ENCODE results near the gene XPNPEP1. TPM values are rescaled to one million over a fixed set of nuclear protein-coding genes. Genes with fewer than 3 reads are reported as not detected.

Gene XPNPEP1
- total and polyA plus RNA-seq, 5 donors from 2014 or later: 14.9 to 52.4 (median 18.5) TPM

DNA sequence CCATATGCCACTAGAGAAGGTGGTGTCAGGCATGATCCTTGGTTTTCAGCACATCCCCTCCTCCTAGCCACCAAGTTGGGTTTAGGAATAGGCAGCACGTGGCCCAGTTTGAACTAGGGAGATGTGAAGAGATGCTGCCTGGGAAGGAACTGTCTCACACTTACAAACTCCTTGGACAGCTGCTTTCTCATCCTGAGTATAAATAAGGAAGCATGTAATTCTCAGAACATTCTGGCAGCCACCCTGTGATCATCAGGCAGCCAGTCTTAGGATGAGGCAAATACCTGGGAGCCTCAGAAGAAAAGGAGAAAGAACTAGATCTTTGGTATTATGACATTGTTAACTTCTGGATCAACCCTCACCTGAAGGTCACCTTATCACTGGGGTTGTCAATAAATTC lies 21.3 kb upstream of the XPNPEP1 start:
- no peaks in the 10 kb centered on the region for H3K27me3 ChIP-seq (ENCODE audit: control insufficient read depth, insufficient read depth, low read length)
- no peak overlapping the region for H3K27ac ChIP-seq (ENCODE audit: insufficient read depth, low read length, poor library complexity, severe bottlenecking)
- no peaks in the 10 kb centered on the region for H3K36me3 Mint-ChIP-seq
- no peak overlapping the region for H3K4me3 Mint-ChIP-seq
- H3K27me3 Mint-ChIP-seq: peaks cover 6% of the 10 kb centered on the region
- ATAC-seq (ENCODE audit: low read depth in 2 of 2): no peak
- H3K9me3 ChIP-seq (ENCODE audit: control insufficient read depth in 2 of 2, low read length in 2 of 2): no peaks in the 10 kb centered on the region
- no peaks in the 10 kb centered on the region for H3K36me3 ChIP-seq (ENCODE audit: control insufficient read depth, insufficient read depth, low read length)
- no peak overlapping the region for H3K27ac Mint-ChIP-seq
- DNase-seq: no peak
- H3K4me1 Mint-ChIP-seq: peaks cover 1 to 14% (median 9%) of the 10 kb centered on the region in 4 donors
- H3K4me3 ChIP-seq (ENCODE audit: low read depth, low read length): no peak overlapping the region
- H3K4me1 ChIP-seq (ENCODE audit: control insufficient read depth, insufficient read depth, low read length, poor library complexity, severe bottlenecking): peaks cover 4% of the 10 kb centered on the region
- H3K9me3 Mint-ChIP-seq: no peaks in the 10 kb centered on the region

DNA sequence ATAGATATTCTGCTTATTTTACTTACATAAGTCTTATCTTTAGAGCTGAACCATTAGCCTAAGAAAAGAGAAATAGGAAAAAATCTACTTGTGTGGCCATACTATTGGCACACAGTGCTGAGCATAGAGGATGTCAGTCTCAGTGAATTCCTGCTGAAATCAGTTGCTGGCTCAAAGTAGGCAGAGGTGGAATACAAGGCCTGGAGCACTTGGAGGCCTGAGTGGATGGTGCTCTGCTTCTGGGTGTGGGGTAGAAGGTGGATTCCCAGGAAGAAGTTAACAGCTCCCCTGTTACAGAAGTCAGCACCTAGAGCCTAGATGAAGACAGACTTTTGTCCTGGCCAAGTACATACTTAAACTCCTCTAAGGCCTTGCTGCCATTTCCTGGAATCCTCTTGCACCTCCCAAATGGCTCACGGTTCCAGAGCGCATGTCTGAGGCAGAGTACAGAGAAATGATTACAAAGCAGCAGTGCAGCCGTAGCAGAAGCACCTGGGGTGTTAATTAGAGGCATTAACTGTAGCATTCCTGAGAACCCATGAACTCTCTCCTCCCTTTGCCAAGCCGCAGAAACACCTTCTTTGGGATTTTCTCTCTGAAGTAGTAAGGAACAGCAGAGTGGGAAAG lies 18.0 kb upstream of the XPNPEP1 start:
- peaks cover 6% of the 10 kb centered on the region for H3K27me3 Mint-ChIP-seq
- H3K4me1 ChIP-seq (ENCODE audit: control insufficient read depth, insufficient read depth, low read length, poor library complexity, severe bottlenecking): peaks cover 12% of the 10 kb centered on the region

DNA sequence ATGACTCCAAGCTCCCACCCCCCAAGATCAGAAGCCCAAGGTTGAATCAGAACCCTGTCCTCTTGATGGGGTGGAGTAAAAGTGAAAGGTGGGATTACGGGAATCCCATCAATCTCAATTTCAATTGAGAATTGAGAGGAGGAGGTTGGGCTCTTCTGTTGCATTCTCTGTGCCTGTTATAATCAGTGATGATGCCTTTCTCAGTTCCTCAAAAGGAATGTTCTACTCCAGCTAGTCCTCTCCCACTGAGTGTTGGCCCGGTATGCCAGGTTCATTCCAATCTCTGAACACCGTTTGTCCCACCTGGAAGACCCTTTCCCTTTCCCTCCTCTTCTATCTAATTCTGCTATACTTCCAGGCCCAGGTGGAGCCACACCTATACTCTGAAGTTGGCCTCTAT lies 17.2 kb upstream of the XPNPEP1 start:
- no peak for ATAC-seq (ENCODE audit: low read depth in 2 of 2)
- Histone ChIP-seq H3K36me3 (ENCODE audit: control insufficient read depth, insufficient read depth, low read length) (no peaks in the 10 kb centered on the region), H3K27ac (ENCODE audit: insufficient read depth, low read length, poor library complexity, severe bottlenecking) (no peak overlapping the region), H3K4me1 (ENCODE audit: control insufficient read depth, insufficient read depth, low read length, poor library complexity, severe bottlenecking) (peaks cover 13% of the 10 kb centered on the region), H3K9me3 (ENCODE audit: control insufficient read depth in 2 of 2, low read length in 2 of 2) (no peaks in the 10 kb centered on the region), H3K4me3 (ENCODE audit: low read depth, low read length) (no peak overlapping the region), H3K27me3 (ENCODE audit: control insufficient read depth, insufficient read depth, low read length) (no peaks in the 10 kb centered on the region)
- peak overlapping the region in 1 of 4 donors; percentile 18 for H3K4me3 Mint-ChIP-seq
- no peak for DNase-seq
- H3K9me3 Mint-ChIP-seq: no peaks in the 10 kb centered on the region
- H3K27me3 Mint-ChIP-seq: peaks cover 6% of the 10 kb centered on the region
- H3K36me3 Mint-ChIP-seq: no peaks in the 10 kb centered on the region
- H3K4me1 Mint-ChIP-seq: peaks cover 10 to 50% (median 14%) of the 10 kb centered on the region in 4 donors
- peak overlapping the region in 2 of 3 donors; percentile 70 to 88 for H3K27ac Mint-ChIP-seq

More for the DNA sequence above, 18.0 kb upstream of the XPNPEP1 start:
- H3K36me3 ChIP-seq (ENCODE audit: control insufficient read depth, insufficient read depth, low read length): no peaks in the 10 kb centered on the region
- H3K27ac Mint-ChIP-seq: peak overlapping the region in 1 of 3 donors; percentile 70
- H3K27me3 ChIP-seq (ENCODE audit: control insufficient read depth, insufficient read depth, low read length): no peaks in the 10 kb centered on the region
- no peaks in the 10 kb centered on the region for H3K36me3 Mint-ChIP-seq
- ATAC-seq (ENCODE audit: low read depth in 2 of 2): no peak
- no peak overlapping the region for H3K4me3 Mint-ChIP-seq
- no peak overlapping the region for H3K27ac ChIP-seq (ENCODE audit: insufficient read depth, low read length, poor library complexity, severe bottlenecking)
- peaks cover 6 to 43% (median 13%) of the 10 kb centered on the region in 4 donors for H3K4me1 Mint-ChIP-seq
- no peak for DNase-seq
- no peaks in the 10 kb centered on the region for H3K9me3 Mint-ChIP-seq
- H3K4me3 ChIP-seq (ENCODE audit: low read depth, low read length): no peak overlapping the region
- H3K9me3 ChIP-seq (ENCODE audit: control insufficient read depth in 2 of 2, low read length in 2 of 2): no peaks in the 10 kb centered on the region

DNA sequence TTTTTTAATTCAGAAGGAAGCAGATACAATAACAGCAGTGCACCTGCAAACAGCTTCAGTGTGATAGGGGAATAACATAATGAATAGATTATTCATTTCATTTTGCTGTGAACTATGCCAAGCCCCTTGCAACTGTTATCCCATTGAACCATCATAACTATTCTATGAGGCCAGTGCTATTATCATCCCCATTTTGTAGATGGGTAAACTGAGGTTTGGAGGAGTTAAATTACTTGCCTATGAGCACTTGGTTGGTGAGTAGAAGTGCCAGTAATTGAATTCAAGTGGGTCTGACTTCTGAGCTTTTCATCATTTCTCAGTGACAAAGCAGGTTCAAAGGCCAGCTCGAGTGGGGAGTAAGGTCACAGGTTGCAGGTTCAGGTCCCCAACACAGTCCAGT lies 16.8 kb upstream of the XPNPEP1 start:
- H3K4me3 ChIP-seq (ENCODE audit: low read depth, low read length): no peak overlapping the region
- Mint-ChIP-seq H3K27me3 (peaks cover 6% of the 10 kb centered on the region), H3K4me1 (peaks cover 14 to 54% (median 18%) of the 10 kb centered on the region in 4 donors), H3K9me3 (no peaks in the 10 kb centered on the region), H3K27ac (peak overlapping the region in 2 of 3 donors; percentile 40 to 70), H3K4me3 (no peak overlapping the region), H3K36me3 (no peaks in the 10 kb centered on the region)
- peaks cover 18% of the 10 kb centered on the region for H3K4me1 ChIP-seq (ENCODE audit: control insufficient read depth, insufficient read depth, low read length, poor library complexity, severe bottlenecking)
- ATAC-seq (ENCODE audit: low read depth in 2 of 2) (no peak), DNase-seq (no peak)
- H3K27ac ChIP-seq (ENCODE audit: insufficient read depth, low read length, poor library complexity, severe bottlenecking): no peak overlapping the region
- H3K9me3 ChIP-seq (ENCODE audit: control insufficient read depth in 2 of 2, low read length in 2 of 2): no peaks in the 10 kb centered on the region
- no peaks in the 10 kb centered on the region for H3K36me3 ChIP-seq (ENCODE audit: control insufficient read depth, insufficient read depth, low read length)
- H3K27me3 ChIP-seq (ENCODE audit: control insufficient read depth, insufficient read depth, low read length): no peaks in the 10 kb centered on the region

DNA sequence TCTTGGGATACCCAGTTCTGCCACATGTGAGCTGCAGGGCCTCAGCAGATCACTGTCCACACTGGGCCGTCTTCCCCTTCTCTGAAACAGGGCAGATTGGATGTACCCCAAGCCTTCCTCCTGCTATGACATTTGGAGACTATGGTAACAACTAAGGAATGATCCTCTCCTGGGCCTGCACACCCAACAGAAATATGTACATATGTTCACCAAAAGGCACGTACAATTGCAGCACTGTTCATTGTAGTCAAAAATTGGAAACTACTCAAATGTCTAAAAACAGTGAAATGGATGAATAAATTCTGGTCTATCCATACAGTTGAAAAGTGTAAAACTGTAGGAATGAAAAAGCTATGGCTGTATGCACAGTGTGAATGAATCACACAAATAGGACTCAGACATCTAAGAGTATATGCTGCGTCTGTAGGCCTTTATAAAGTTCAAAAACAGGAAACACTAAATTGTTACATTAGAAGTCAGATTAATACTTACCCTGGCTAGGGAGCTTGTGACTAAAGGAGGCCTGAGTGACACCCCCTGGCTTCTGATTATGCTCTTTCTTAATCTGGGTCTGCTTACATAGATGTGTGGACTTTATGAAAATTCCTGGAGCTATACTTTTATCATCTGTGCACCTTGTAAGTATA lies 16.1 kb upstream of the XPNPEP1 start:
- Mint-ChIP-seq H3K4me3 (peak overlapping the region in 2 of 4 donors; percentile 44 to 52), H3K36me3 (no peaks in the 10 kb centered on the region), H3K4me1 (peaks cover 17 to 61% (median 24%) of the 10 kb centered on the region in 4 donors), H3K27ac (peak overlapping the region; percentile 59 to 75 (median 70)), H3K9me3 (no peaks in the 10 kb centered on the region), H3K27me3 (peaks cover 5% of the 10 kb centered on the region)
- H3K27ac ChIP-seq (ENCODE audit: insufficient read depth, low read length, poor library complexity, severe bottlenecking): no peak overlapping the region
- H3K9me3 ChIP-seq (ENCODE audit: control insufficient read depth in 2 of 2, low read length in 2 of 2): no peaks in the 10 kb centered on the region
- H3K36me3 ChIP-seq (ENCODE audit: control insufficient read depth, insufficient read depth, low read length): no peaks in the 10 kb centered on the region
- H3K4me3 ChIP-seq (ENCODE audit: low read depth, low read length): no peak overlapping the region
- DNase-seq (peak in 1 of 3 donors; percentile 22), ATAC-seq (ENCODE audit: low read depth in 2 of 2) (peak; percentile 75 to 87)
- H3K4me1 ChIP-seq (ENCODE audit: control insufficient read depth, insufficient read depth, low read length, poor library complexity, severe bottlenecking): peaks cover 24% of the 10 kb centered on the region
- no peaks in the 10 kb centered on the region for H3K27me3 ChIP-seq (ENCODE audit: control insufficient read depth, insufficient read depth, low read length)

DNA sequence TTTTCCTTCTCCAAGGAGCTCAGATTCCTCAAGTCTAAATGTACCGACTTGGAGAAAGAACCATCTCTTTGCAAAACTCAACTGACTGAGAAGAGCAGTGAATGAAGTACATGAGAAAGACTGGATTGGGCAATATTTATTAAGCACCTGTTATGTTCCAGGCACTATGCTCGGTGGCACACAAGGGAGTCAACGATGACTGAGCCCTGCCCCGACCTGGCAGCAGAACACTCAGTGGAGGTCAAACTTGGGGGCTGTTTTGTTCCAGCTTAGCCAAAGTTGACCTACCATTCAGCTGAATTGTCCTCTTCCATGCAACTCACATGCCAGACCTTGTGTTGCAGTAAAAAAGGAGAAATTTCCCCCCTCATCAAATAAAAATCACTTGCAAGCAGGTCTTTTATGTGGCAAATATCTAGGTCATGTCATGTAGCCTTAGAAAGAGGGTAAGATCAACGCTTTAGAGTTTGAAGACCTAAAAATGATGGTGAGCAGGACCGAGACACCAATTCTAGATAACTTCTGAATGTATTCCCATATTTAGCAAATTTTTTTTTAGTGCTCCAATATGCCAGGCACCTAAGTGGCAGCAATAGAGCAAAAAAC lies 14.3 kb upstream of the XPNPEP1 start:
- Histone ChIP-seq H3K27ac (ENCODE audit: insufficient read depth, low read length, poor library complexity, severe bottlenecking) (no peak overlapping the region), H3K36me3 (ENCODE audit: control insufficient read depth, insufficient read depth, low read length) (no peaks in the 10 kb centered on the region), H3K4me3 (ENCODE audit: low read depth, low read length) (no peak overlapping the region), H3K4me1 (ENCODE audit: control insufficient read depth, insufficient read depth, low read length, poor library complexity, severe bottlenecking) (peaks cover 35% of the 10 kb centered on the region), H3K27me3 (ENCODE audit: control insufficient read depth, insufficient read depth, low read length) (no peaks in the 10 kb centered on the region), H3K9me3 (ENCODE audit: control insufficient read depth in 2 of 2, low read length in 2 of 2) (no peaks in the 10 kb centered on the region)
- Mint-ChIP-seq H3K9me3 (peaks cover 0 to 1% (median 0%) of the 10 kb centered on the region in 7 donors), H3K4me3 (peak overlapping the region in 2 of 4 donors; percentile 13 to 48), H3K36me3 (no peaks in the 10 kb centered on the region), H3K27ac (peak overlapping the region; percentile 16 to 82 (median 70)), H3K4me1 (peaks cover 17 to 77% (median 39%) of the 10 kb centered on the region in 4 donors), H3K27me3 (no peaks in the 10 kb centered on the region)
- DNase-seq (no peak), ATAC-seq (ENCODE audit: low read depth in 2 of 2) (no peak)

DNA sequence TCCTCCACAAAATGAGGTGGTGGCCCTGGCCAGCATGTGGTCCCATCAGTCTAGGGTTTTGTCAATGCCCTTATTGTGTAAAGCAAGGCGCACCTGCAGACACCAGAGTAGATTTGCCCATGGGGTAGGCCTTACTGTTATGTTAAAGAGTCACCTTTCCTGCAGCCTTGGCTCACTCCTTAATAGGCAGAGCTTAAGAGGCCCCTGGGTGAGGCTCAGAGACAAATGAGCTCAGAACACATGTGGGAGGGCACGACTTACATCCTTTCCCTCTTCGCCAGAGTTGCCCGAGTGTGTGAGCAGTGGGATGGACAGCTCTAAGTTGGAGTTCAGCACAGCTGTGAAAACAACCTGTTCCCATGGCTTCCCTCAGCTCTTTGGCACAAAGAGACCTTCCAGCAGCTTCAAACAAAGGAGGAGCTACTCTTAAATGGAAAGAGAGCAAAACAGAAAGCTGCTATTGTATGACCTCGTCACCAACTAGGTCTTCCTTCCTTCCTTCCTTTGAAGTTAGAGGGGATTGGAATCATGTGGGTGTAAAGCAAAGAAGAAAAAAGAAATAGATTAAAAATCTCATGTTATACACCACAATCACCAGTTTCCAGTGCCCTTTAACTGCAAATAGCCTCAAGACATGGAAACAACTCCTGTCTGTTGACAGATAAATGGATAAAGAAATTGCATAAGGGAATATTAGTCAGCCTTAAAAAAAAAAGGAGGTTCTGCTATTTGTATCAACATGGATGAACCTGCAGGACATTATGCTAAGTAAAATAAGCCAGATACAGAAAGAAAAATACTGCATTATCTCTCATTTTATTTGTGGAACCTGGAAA lies 11.9 kb upstream of the XPNPEP1 start:
- peaks cover 35% of the 10 kb centered on the region for H3K4me1 ChIP-seq (ENCODE audit: control insufficient read depth, insufficient read depth, low read length, poor library complexity, severe bottlenecking)
- H3K27me3 ChIP-seq (ENCODE audit: control insufficient read depth, insufficient read depth, low read length): no peaks in the 10 kb centered on the region
- Mint-ChIP-seq H3K27ac (peak overlapping the region; percentile 88 to 94 (median 92)), H3K27me3 (peaks cover 11% of the 10 kb centered on the region), H3K9me3 (peaks cover 0 to 2% (median 0%) of the 10 kb centered on the region in 7 donors), H3K4me3 (peak overlapping the region in 3 of 4 donors; percentile 80 to 87 (median 81)), H3K36me3 (no peaks in the 10 kb centered on the region), H3K4me1 (peaks cover 12 to 66% (median 37%) of the 10 kb centered on the region in 4 donors)
- no peak overlapping the region for H3K27ac ChIP-seq (ENCODE audit: insufficient read depth, low read length, poor library complexity, severe bottlenecking)
- DNase-seq (peak in 1 of 3 donors; percentile 45), ATAC-seq (ENCODE audit: low read depth in 2 of 2) (peak; percentile 5 to 47)
- peak overlapping the region; percentile 69 for H3K4me3 ChIP-seq (ENCODE audit: low read depth, low read length)
- no peaks in the 10 kb centered on the region for H3K36me3 ChIP-seq (ENCODE audit: control insufficient read depth, insufficient read depth, low read length)
- H3K9me3 ChIP-seq (ENCODE audit: control insufficient read depth in 2 of 2, low read length in 2 of 2): no peaks in the 10 kb centered on the region

Measured in CD4-positive, CD25-positive, alpha-beta regulatory T cell (primary cell).